HG03442 (cell line): ENCODE results near the gene GCDH.
"Not testable (repeated sequence)": the region's sequence is repeated elsewhere in the genome, so short reads cannot be mapped to it uniquely, and the experiment has no call there.

Experiments
- ATAC-seq: cut with Tn5 transposase; IDR thresholded peaks from one replicate; pipeline ENCODE4 v1.9.1; 2021; ENCODE audit warnings: mild to moderate bottlenecking, moderate library complexity; ENCODE audit not compliant: unreplicated experiment

GCDH gene

DNA sequence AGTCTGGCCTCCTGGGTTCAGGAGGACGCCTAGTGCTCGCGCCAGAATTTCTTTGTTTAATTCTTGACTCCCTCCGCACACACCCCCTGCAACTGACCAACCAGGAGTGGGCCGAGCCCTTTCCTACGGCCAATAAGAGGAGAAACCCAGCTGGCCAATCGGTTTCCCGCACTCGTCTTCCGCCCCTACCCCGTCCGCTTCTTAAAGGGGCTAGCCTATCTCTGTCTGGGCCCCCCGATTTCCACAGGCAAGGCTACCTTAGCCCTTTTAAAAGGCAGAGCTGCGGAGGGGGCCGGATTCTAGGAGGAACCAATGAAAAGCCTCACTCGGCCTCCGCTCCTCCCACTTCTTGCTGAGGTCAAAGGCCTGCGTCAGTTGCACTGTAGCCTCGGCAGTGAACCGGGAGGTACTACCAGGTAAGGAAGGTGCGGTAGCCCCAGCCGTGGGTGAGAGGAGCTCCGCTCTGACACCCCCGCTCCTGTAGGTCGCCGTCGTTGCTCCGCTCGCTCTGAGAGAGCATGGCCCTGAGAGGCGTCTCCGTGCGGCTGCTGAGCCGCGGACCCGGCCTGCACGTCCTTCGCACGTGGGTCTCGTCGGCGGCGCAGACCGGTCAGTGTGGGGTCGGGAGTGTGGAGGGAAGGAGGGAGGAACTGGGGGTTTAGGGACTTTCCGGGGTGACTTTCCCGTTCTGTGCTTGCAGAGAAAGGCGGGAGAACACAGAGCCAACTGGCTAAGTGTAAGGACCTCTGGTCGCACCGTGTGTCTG, at the start of gene GCDH:
Gene GCDH (plus strand): TSS at position 374 of the 766 bp plus-strand sequence. CDS start 145 bp downstream, at position 519.
- ATAC-seq, result peak; percentile 90

GRCh38 chr19:12842511-12842910, 48.4 kb upstream of the GCDH start:
- ATAC-seq, result no peak

GRCh38 chr19:12843328-12843727, 47.6 kb upstream of the GCDH start:
- ATAC-seq, result no peak

- ATAC-seq, result no peak
Observed at GRCh38 chr19:12843999-12844732, 46.8 kb upstream of the GCDH start.

GRCh38 chr19:12846613-12847012, 44.3 kb upstream of the GCDH start:
- ATAC-seq, result not testable (repeated sequence)

- ATAC-seq, result no peak
Observed at GRCh38 chr19:12847159-12848139, 43.5 kb upstream of the GCDH start.

DNA sequence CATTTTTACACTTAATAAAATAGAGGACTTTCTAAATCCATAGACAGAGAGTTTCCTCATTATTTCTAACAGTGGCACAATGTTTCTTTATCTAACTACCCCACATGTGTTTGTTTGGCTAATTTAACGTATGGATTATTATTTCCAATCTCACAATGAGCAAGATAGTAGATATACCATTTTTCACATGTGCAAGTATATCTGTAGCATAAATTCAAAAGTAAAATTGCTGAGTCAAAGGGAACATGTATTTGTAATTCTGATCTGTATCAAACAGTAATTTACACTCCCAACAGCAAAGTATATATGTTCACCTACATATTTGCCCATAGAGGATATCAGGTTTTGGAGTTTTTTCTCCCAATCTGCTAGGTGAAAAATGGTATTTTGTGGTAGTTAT, 34.3 kb upstream of the GCDH start:
- no peak for ATAC-seq

GRCh38 chr19:12858041-12858928, 32.7 kb upstream of the GCDH start:
- ATAC-seq, result no peak

DNA sequence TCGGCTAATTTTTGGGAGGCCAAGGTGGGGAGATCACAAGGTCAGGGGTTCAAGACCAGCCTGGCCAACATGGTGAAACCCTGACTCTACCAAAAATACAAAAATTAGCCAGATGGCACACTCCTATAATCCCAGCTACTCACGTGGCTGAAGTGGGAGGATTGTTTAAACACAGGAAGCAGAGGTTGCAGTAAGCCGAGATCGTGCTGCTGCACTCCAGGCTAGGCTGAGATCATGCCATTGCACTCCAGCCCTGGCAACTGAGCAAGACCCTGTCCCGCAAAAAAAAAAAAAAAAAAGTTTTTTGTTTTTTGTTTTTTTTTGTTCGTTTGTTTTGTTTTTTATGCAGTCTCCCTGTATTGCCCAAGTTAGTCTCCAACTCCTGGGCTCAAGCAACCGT, 31.4 kb upstream of the GCDH start:
- ATAC-seq, result no peak

DNA sequence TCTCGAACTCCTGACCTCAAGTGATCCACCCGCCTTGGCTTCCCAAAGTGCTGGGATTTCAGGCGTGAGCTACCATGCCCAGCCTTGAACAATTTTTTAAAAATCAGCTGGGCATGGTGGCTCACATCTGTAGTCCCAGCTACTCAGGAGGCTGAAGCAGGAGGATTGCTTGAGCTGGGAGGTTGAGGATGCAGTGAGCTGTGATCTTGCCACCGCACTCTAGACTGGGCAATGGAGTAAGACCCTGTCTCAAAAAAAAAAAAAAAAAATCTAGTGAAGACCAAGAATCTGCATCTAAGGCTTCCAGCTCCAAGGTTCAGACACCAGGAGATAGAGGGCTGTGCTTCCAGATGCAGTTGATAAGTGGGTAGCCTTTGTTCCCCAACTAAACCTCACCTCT, 26.8 kb upstream of the GCDH start:
- no peak for ATAC-seq

GRCh38 chr19:12864721-12865715, 25.9 kb upstream of the GCDH start:
- ATAC-seq, result no peak

GRCh38 chr19:12865746-12866415, 25.1 kb upstream of the GCDH start:
- ATAC-seq, result no peak

DNA sequence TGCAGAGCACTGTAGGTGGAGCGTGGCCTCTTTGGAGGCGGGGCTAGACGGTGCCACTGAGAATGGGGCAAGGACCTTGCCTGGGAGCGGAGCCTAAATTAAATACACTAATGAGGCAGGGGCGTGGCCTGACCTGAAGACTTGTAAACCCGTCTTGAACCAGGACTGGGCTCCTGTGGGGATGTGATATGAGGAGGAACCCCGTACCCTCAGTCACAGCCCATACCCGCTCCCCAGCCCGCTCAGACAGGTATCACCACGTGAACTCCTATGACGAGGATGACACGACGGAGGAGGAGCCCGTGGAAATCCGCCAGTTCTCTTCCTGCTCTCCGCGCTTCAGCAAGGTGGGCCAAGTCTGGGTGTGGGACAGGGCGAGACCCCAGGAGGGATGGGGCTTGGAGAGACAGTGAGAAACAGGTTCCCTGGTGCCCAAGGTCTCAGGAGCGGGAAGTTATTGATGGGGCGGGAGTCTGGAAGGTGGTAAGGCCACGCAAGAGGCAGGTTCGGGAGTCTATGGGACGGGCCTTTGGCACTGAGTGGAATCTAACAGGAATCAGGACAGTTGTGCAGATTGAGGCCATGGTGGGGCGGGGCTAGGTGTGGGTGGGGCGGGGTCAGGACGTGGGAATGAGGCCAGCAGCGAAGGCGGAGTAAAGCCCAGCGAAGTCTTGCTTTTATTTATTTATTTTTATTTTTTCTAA, 24.4 kb upstream of the GCDH start:
- ATAC-seq, result no peak

DNA sequence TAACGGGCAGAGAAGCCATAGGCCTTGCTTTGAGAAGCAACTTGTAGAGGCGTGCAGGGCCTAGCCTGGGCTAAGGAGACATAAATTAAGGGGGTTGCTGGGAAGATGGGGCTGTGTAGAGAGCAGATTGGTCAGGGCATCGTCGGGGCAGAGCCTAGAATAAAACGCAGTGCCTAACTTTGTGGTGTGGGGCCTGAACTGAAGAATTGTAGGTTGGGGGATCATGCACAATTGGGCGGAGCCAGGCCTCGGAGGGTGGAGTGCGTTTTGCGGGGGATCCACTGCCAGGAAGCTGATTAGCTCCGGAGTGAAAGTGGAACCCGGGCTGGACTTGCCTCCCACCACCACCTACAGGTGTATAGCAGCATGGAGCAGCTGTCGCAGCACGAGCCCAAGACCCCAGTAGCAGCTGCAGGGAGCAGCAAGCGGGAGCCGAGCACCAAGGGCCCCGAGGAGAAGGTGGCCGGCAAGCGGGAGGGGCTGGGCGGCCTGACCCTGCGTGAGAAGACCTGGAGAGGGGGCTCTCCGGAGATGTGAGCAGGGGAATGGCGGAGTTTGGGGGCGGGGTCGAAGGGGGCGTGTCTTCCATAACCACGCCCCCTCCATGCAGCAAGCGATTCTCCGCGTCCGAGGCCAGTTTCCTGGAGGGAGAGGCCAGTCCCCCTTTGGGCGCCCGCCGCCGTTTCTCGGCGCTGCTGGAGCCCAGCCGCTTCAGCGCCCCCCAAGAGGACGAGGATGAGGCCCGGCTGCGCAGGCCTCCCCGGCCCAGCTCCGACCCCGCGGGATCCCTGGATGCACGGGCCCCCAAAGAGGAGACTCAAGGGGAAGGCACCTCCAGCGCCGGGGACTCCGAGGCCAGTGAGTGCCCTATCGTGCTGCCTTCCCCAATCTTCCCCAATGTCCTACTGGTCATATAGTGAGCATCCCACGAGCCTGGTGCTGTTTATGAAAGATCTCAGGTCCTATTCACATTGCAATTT, 23.6 kb upstream of the GCDH start:
- peak; percentile 72 for ATAC-seq

- no peak for ATAC-seq
Observed at GRCh38 chr19:12868540-12869112, 22.3 kb upstream of the GCDH start.

GRCh38 chr19:12871681-12872080, 19.3 kb upstream of the GCDH start:
- no peak for ATAC-seq
